ENCODE measurements around the gene TCF4. TPM values are rescaled to one million over a fixed set of nuclear protein-coding genes. Genes with fewer than 3 reads are reported as not detected.

TCF4 gene
- total RNA-seq, 2 donors from 2014 or later, result 57.7 to 66.3 TPM

GRCh38 chr18:55414475-55414874, 173.5 kb downstream of the TCF4 start:
- H3K9me3 ChIP-seq, result no peaks in the 10 kb centered on the region
- no peaks in the 10 kb centered on the region for H3K36me3 ChIP-seq
- peaks cover 0 to 6% of the 10 kb centered on the region in 2 donors for H3K4me1 ChIP-seq
- DNase-seq (ENCODE audit: low spot score), result no peak
- H3K4me3 ChIP-seq, result no peak overlapping the region
- peak overlapping the region in 1 of 2 donors; percentile 13 for H3K27ac ChIP-seq
- TF ChIP-seq CTCF (IDR thresholded peaks at IDR 0.05), result no peak
- no peaks in the 10 kb centered on the region for H3K27me3 ChIP-seq

GRCh38 chr18:55413474-55413873, 174.5 kb downstream of the TCF4 start:
- H3K4me3 ChIP-seq, result no peak overlapping the region
- DNase-seq (ENCODE audit: low spot score), result no peak
- no peaks in the 10 kb centered on the region for H3K27me3 ChIP-seq
- H3K27ac ChIP-seq, result no peak overlapping the region
- TF ChIP-seq CTCF (IDR thresholded peaks at IDR 0.05), result no peak
- no peaks in the 10 kb centered on the region for H3K36me3 ChIP-seq
- no peaks in the 10 kb centered on the region for H3K9me3 ChIP-seq
- peaks cover 0 to 4% of the 10 kb centered on the region in 2 donors for H3K4me1 ChIP-seq

GRCh38 chr18:55407774-55408535, 180.0 kb downstream of the TCF4 start:
- TF ChIP-seq CTCF (IDR thresholded peaks at IDR 0.05), result no peak
- Histone ChIP-seq H3K4me3 (no peak overlapping the region), H3K4me1 (peaks cover 0 to 9% of the 10 kb centered on the region in 2 donors), H3K9me3 (no peaks in the 10 kb centered on the region), H3K27ac (no peak overlapping the region), H3K27me3 (no peaks in the 10 kb centered on the region), H3K36me3 (no peaks in the 10 kb centered on the region)
- no peak for DNase-seq (ENCODE audit: low spot score)

- H3K4me3 ChIP-seq, result no peak overlapping the region
- H3K27me3 ChIP-seq, result no peaks in the 10 kb centered on the region
- peaks cover 0 to 10% of the 10 kb centered on the region in 2 donors for H3K4me1 ChIP-seq
- DNase-seq (ENCODE audit: low spot score), result no peak
- peak overlapping the region in 1 of 2 donors; percentile 54 for H3K27ac ChIP-seq
- H3K36me3 ChIP-seq, result no peaks in the 10 kb centered on the region
- TF ChIP-seq CTCF (IDR thresholded peaks at IDR 0.05), result no peak
- H3K9me3 ChIP-seq, result no peaks in the 10 kb centered on the region
These were observed 180.8 kb downstream of the TCF4 start for GRCh38 chr18:55407191-55407590.

GRCh38 chr18:55406451-55406991, 181.5 kb downstream of the TCF4 start:
- Histone ChIP-seq H3K27ac (peak overlapping the region; percentile 54 to 59), H3K36me3 (no peaks in the 10 kb centered on the region), H3K4me1 (peaks cover 0 to 16% of the 10 kb centered on the region in 2 donors), H3K9me3 (no peaks in the 10 kb centered on the region), H3K27me3 (no peaks in the 10 kb centered on the region), H3K4me3 (peak overlapping the region in 1 of 2 donors; percentile 10)
- no peak for DNase-seq (ENCODE audit: low spot score)
- TF ChIP-seq CTCF (IDR thresholded peaks at IDR 0.05), result no peak

Data from right atrium auricular region (tissue), 2 donors.